GM23338 (cell line): ENCODE results near the gene HCFC1. TPM values are rescaled to one million over a fixed set of nuclear protein-coding genes. Genes with fewer than 3 reads are reported as not detected.
A peak's percentile ranks its signal among the peaks of the same experiment; 100 is the strongest.

Experiments used
- ATAC-seq: fragments of 200-7000 bp; cut with Tn5 transposase; 3 replicates; pipeline ENCODE4 v1.9.1; 2020
- DNase-seq: peaks from one replicate; pipeline ENCODE4 v3.0.0-alpha.2; 2015; ENCODE audit warnings: low spot score
- H2AFZ ChIP-seq: fragments of 200-600 bp; sonication (generic); 2 replicates; pipeline ENCODE4 v1.8.0; 2016; ENCODE audit warnings: antibody characterized with exemption, mild to moderate bottlenecking, moderate library complexity
- H3F3A ChIP-seq: fragments of 200-600 bp; sonication (generic); replicated peaks from 2 replicates; pipeline ENCODE4 v1.8.0; 2017; ENCODE audit warnings: antibody characterized with exemption, mixed run types, low read depth
- H3K27ac ChIP-seq: fragments of 200-600 bp; sonication (generic); 2 replicates; pipeline ENCODE4 v1.6.1; 2016; ENCODE audit warnings: low read depth
- H3K27me3 ChIP-seq: fragments of 200-600 bp; sonication (generic); 2 replicates; pipeline ENCODE4 v1.8.0; 2016; ENCODE audit warnings: mild to moderate bottlenecking, mixed run types, moderate library complexity; ENCODE audit not compliant: insufficient read depth
- H3K36me3 ChIP-seq: fragments of 200-600 bp; sonication (generic); 2 replicates; pipeline ENCODE4 v1.8.0; 2016; ENCODE audit warnings: mild to moderate bottlenecking; ENCODE audit not compliant: insufficient read depth
- H3K4me1 ChIP-seq: fragments of 200-600 bp; sonication (generic); 2 replicates; pipeline ENCODE4 v1.8.0; 2016; ENCODE audit warnings: mild to moderate bottlenecking, moderate library complexity; ENCODE audit not compliant: insufficient read depth
- H3K4me2 ChIP-seq: fragments of 200-600 bp; sonication (generic); 2 replicates; pipeline ENCODE4 v1.7.1; 2017; ENCODE audit warnings: mixed run types
- H3K4me3 ChIP-seq: fragments of 200-600 bp; sonication (generic); 2 replicates; pipeline ENCODE4 v1.6.1; 2016; ENCODE audit warnings: mixed run types
- H3K79me2 ChIP-seq: fragments of 200-600 bp; sonication (generic); replicated peaks from 2 replicates; pipeline ENCODE4 v1.8.0; 2017; ENCODE audit warnings: mild to moderate bottlenecking; ENCODE audit not compliant: insufficient read depth
- H3K9me2 ChIP-seq: fragments of 200-600 bp; sonication (generic); 2 replicates; pipeline ENCODE4 v1.8.0; 2017; ENCODE audit not compliant: insufficient read depth
- H4K20me1 ChIP-seq: fragments of 200-600 bp; sonication (generic); replicated peaks from 2 replicates; pipeline ENCODE4 v1.8.0; 2017; ENCODE audit warnings: mild to moderate bottlenecking; ENCODE audit not compliant: insufficient read depth
- H3K27ac Mint-ChIP-seq: 2 replicates; pipeline ENCODE4 v1.8.0; 2020; ENCODE audit warnings: inconsistent platforms, mild to moderate bottlenecking, moderate library complexity, mixed read lengths
- H3K27me3 Mint-ChIP-seq: 3 replicates; pipeline ENCODE4 v1.8.0; 2022; ENCODE audit warnings: low read depth, mild to moderate bottlenecking, moderate library complexity, mixed read lengths, inconsistent platforms; ENCODE audit not compliant: insufficient read depth, poor library complexity
- H3K36me3 Mint-ChIP-seq: 3 replicates; pipeline ENCODE4 v1.8.0; 2021; ENCODE audit warnings: low read depth, mild to moderate bottlenecking, inconsistent platforms, moderate library complexity, mixed read lengths
- H3K4me1 Mint-ChIP-seq: 3 replicates; pipeline ENCODE4 v1.8.0; 2020; ENCODE audit warnings: mild to moderate bottlenecking, inconsistent platforms, mixed read lengths
- H3K4me3 Mint-ChIP-seq: 3 replicates; pipeline ENCODE4 v1.8.0; 2021; ENCODE audit warnings: moderate library complexity, mild to moderate bottlenecking, inconsistent platforms, mixed read lengths
- H3K9me3 Mint-ChIP-seq: 3 replicates; pipeline ENCODE4 v1.8.0; 2020; ENCODE audit warnings: moderate library complexity, mild to moderate bottlenecking, inconsistent platforms, mixed read lengths
- EZH2phosphoT487 ChIP-seq: fragments of 200-600 bp; sonication (generic); IDR thresholded peaks from one replicate; pipeline ENCODE4 v1.8.1; 2018; ENCODE audit warnings: antibody characterized with exemption; ENCODE audit not compliant: unreplicated experiment
- JUNB ChIP-seq: IDR thresholded peaks from one replicate; pipeline ENCODE4 v1.6.1; 2016; ENCODE audit warnings: antibody characterized with exemption; ENCODE audit not compliant: unreplicated experiment
- POLR2AphosphoS5 ChIP-seq: IDR thresholded peaks from 2 replicates; pipeline ENCODE4 v1.6.1; 2016; ENCODE audit warnings: antibody characterized with exemption, low read depth
- STAT1 ChIP-seq: IDR thresholded peaks from one replicate; pipeline ENCODE4 v1.6.1; 2016; ENCODE audit warnings: antibody characterized with exemption; ENCODE audit not compliant: unreplicated experiment
- ZNF114 ChIP-seq: fragments of 250-450 bp; sonication (Bioruptor Pico); IDR thresholded peaks from 2 replicates; pipeline ENCODE4 v1.5.0; 2020; ENCODE audit warnings: mild to moderate bottlenecking, moderate library complexity
- ZNF331 ChIP-seq: fragments of 250-450 bp; sonication (Bioruptor Pico); IDR thresholded peaks from 2 replicates; pipeline ENCODE4 v1.5.0; 2020; ENCODE audit warnings: low read depth, mild to moderate bottlenecking, moderate library complexity
- polyA plus RNA-seq: library from polyadenylated mRNA; unstranded; fragments of >200 nt; fragmentation: Nextera tagmentation; extraction: Ambion mirVana; gene quantifications from 2 replicates; pipeline ENCODE4 v1.2.1, GENCODE V29; 2016
- total RNA-seq: library from RNA; depleted of rRNA; stranded (reverse); fragments of >200 nt; shearing (Covaris generic); gene quantifications from 2 replicates; pipeline ENCODE4 v1.2.3, GENCODE V29; 2014
- TF ChIP-seq, protein P1 (sequence below): IDR thresholded peaks from 2 replicates; pipeline ENCODE4 v1.6.1; 2016; ENCODE audit warnings: antibody characterized with exemption
- TF ChIP-seq, protein P2 (sequence below): IDR thresholded peaks from one replicate; pipeline ENCODE4 v1.6.1; 2018; ENCODE audit warnings: antibody characterized with exemption; ENCODE audit not compliant: unreplicated experiment
- TF ChIP-seq, protein P3 (sequence below), 2 experiments: fragments of 200-600 bp in 1 of 2; sonication (generic) in 1 of 2; conservative IDR thresholded peaks; 2 replicates each; pipeline versions ENCODE4 v1.5.1 to v1.6.1; 2016 to 2017; ENCODE audit warnings: antibody characterized with exemption in 2 of 2, low read depth in 2 of 2, mild to moderate bottlenecking in 2 of 2, moderate library complexity in 1 of 2

HCFC1 gene
- total and polyA plus RNA-seq, 2 experiments from 2014 or later, result 33.0 to 188 TPM

DNA sequence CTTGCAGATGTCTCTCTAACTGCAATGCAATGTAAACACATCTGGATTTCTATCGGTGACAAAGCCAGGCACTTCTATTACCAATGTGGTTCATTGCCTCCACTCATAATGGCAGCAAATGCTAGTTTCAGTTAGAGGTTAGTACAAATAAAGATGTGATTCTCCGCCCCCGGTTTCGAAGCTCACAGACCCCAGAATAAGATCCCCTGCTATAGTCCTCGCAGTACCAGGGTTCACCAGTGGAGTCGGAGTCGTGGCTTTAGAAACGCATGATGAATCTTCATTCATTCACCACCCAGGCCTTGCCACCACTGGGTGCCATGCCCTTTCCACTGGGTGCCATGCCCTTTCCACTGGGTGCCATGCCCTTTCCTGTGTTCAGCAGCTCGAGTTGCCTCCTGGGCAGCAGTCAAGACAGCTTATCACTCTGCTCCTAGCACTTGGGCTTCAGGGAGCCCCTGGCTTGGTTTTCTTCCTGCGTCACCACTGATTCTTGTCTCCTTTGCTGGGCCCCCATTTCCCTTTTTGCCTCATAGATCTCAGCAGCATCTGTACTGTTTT lies 33.3 kb downstream of the HCFC1 start:
- Mint-ChIP-seq H3K27me3 (peaks cover 5% of the 10 kb centered on the region), H3K9me3 (no peaks in the 10 kb centered on the region)

More for the DNA sequence above, 33.3 kb downstream of the HCFC1 start:
- H3K27ac ChIP-seq, result no peak overlapping the region
- H3K36me3 Mint-ChIP-seq, result peaks cover 5% of the 10 kb centered on the region; the same call in 1 of the 3 replicates
- ATAC-seq (no peak), DNase-seq (peak; percentile 22)
- peaks cover 24% of the 10 kb centered on the region for H3K4me1 Mint-ChIP-seq
- no peaks in the 10 kb centered on the region for H3K36me3 ChIP-seq
- H3K4me1 ChIP-seq, result peaks cover 4% of the 10 kb centered on the region; the same call in 1 of the 2 replicates
- H3K4me3 Mint-ChIP-seq, result no peak overlapping the region
- H3F3A ChIP-seq, result no peaks in the 10 kb centered on the region
- H2AFZ ChIP-seq, result no peak overlapping the region
- H4K20me1 ChIP-seq, result no peaks in the 10 kb centered on the region
- no peak overlapping the region for H3K27ac Mint-ChIP-seq
- TF ChIP-seq ZNF114 (CRISPR knock-in tag) (no peak), ZNF331 (no peak), STAT1 (no peak), JUNB (no peak), EZH2phosphoT487 (no peak), POLR2AphosphoS5 (no peak)
- TF ChIP-seq, protein P1, sequence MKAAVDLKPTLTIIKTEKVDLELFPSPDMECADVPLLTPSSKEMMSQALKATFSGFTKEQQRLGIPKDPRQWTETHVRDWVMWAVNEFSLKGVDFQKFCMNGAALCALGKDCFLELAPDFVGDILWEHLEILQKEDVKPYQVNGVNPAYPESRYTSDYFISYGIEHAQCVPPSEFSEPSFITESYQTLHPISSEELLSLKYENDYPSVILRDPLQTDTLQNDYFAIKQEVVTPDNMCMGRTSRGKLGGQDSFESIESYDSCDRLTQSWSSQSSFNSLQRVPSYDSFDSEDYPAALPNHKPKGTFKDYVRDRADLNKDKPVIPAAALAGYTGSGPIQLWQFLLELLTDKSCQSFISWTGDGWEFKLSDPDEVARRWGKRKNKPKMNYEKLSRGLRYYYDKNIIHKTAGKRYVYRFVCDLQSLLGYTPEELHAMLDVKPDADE, result no peak
- TF ChIP-seq, protein P2, sequence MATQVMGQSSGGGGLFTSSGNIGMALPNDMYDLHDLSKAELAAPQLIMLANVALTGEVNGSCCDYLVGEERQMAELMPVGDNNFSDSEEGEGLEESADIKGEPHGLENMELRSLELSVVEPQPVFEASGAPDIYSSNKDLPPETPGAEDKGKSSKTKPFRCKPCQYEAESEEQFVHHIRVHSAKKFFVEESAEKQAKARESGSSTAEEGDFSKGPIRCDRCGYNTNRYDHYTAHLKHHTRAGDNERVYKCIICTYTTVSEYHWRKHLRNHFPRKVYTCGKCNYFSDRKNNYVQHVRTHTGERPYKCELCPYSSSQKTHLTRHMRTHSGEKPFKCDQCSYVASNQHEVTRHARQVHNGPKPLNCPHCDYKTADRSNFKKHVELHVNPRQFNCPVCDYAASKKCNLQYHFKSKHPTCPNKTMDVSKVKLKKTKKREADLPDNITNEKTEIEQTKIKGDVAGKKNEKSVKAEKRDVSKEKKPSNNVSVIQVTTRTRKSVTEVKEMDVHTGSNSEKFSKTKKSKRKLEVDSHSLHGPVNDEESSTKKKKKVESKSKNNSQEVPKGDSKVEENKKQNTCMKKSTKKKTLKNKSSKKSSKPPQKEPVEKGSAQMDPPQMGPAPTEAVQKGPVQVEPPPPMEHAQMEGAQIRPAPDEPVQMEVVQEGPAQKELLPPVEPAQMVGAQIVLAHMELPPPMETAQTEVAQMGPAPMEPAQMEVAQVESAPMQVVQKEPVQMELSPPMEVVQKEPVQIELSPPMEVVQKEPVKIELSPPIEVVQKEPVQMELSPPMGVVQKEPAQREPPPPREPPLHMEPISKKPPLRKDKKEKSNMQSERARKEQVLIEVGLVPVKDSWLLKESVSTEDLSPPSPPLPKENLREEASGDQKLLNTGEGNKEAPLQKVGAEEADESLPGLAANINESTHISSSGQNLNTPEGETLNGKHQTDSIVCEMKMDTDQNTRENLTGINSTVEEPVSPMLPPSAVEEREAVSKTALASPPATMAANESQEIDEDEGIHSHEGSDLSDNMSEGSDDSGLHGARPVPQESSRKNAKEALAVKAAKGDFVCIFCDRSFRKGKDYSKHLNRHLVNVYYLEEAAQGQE, result no peak
- TF ChIP-seq, protein P3, sequence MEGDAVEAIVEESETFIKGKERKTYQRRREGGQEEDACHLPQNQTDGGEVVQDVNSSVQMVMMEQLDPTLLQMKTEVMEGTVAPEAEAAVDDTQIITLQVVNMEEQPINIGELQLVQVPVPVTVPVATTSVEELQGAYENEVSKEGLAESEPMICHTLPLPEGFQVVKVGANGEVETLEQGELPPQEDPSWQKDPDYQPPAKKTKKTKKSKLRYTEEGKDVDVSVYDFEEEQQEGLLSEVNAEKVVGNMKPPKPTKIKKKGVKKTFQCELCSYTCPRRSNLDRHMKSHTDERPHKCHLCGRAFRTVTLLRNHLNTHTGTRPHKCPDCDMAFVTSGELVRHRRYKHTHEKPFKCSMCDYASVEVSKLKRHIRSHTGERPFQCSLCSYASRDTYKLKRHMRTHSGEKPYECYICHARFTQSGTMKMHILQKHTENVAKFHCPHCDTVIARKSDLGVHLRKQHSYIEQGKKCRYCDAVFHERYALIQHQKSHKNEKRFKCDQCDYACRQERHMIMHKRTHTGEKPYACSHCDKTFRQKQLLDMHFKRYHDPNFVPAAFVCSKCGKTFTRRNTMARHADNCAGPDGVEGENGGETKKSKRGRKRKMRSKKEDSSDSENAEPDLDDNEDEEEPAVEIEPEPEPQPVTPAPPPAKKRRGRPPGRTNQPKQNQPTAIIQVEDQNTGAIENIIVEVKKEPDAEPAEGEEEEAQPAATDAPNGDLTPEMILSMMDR (conservative IDR thresholded peaks at IDR 0.05; ENCODE audit: low read depth in 2 of 2), result no peak
- H3K4me2 ChIP-seq, result no peak overlapping the region
- H3K4me3 ChIP-seq, result no peak overlapping the region
- no peaks in the 10 kb centered on the region for H3K9me2 ChIP-seq
- no peaks in the 10 kb centered on the region for H3K27me3 ChIP-seq
- peaks cover 12% of the 10 kb centered on the region for H3K79me2 ChIP-seq
